H9 (cell line): Measurements from ENCODE around the gene PRRT1B. TPM values are rescaled to one million over a fixed set of nuclear protein-coding genes. Genes with fewer than 3 reads are reported as not detected.

Source experiments
- DNase-seq: peaks from one replicate; pipeline ENCODE4 v3.0.0-alpha.2; 2017
- H2AFZ ChIP-seq: one replicate; pipeline ENCODE4 v1.6.1; 2013; ENCODE audit warnings: mild to moderate bottlenecking, low read length, control low read depth, moderate library complexity
- H2AK5ac ChIP-seq: 2 replicates; pipeline ENCODE4 v1.6.1; 2013; ENCODE audit warnings: low read length, control low read depth, mixed read lengths; ENCODE audit not compliant: insufficient read length
- H2BK120ac ChIP-seq: one replicate; pipeline ENCODE4 v1.6.1; 2013; ENCODE audit warnings: low read depth, mild to moderate bottlenecking, low read length, control low read depth, inconsistent platforms; ENCODE audit not compliant: poor library complexity, severe bottlenecking
- H2BK12ac ChIP-seq: 2 replicates; pipeline ENCODE4 v1.6.1; 2013; ENCODE audit warnings: low read length, control low read depth, mixed read lengths, low read depth; ENCODE audit not compliant: insufficient read length
- H2BK15ac ChIP-seq: 2 replicates; pipeline ENCODE4 v1.6.1; 2013; ENCODE audit warnings: low read depth, low read length, control low read depth
- H2BK20ac ChIP-seq: one replicate; pipeline ENCODE4 v1.6.1; 2013; ENCODE audit warnings: low read depth, mild to moderate bottlenecking, low read length, control low read depth, inconsistent platforms; ENCODE audit not compliant: poor library complexity, severe bottlenecking
- H2BK5ac ChIP-seq: 2 replicates; pipeline ENCODE4 v1.6.1; 2013; ENCODE audit warnings: low read length, control low read depth, mixed read lengths; ENCODE audit not compliant: insufficient read length
- H3K14ac ChIP-seq: 2 replicates; pipeline ENCODE4 v1.6.1; 2013; ENCODE audit warnings: low read length, control low read depth; ENCODE audit not compliant: insufficient read depth
- H3K18ac ChIP-seq: 2 replicates; pipeline ENCODE4 v1.6.1; 2013; ENCODE audit warnings: low read depth, mild to moderate bottlenecking, mixed read lengths, low read length, control low read depth; ENCODE audit not compliant: insufficient read length
- H3K23ac ChIP-seq: 2 replicates; pipeline ENCODE4 v1.6.1; 2013; ENCODE audit warnings: low read length, control low read depth, mixed read lengths, low read depth; ENCODE audit not compliant: insufficient read length
- H3K23me2 ChIP-seq: 2 replicates; pipeline ENCODE4 v1.6.1; 2013; ENCODE audit warnings: low read depth, mild to moderate bottlenecking, mixed read lengths, low read length, control low read depth; ENCODE audit not compliant: insufficient read length, poor library complexity, severe bottlenecking
- H3K27ac ChIP-seq: 2 replicates; pipeline ENCODE4 v1.5.1; 2013; ENCODE audit warnings: low read length, control low read depth, mixed read lengths, low read depth; ENCODE audit not compliant: insufficient read length
- H3K27me3 ChIP-seq: 2 replicates; pipeline ENCODE4 v1.6.1; 2013; ENCODE audit warnings: low read length, control low read depth, inconsistent platforms; ENCODE audit not compliant: insufficient read depth
- H3K4ac ChIP-seq: 2 replicates; pipeline ENCODE4 v1.6.1; 2013; ENCODE audit warnings: low read depth, mild to moderate bottlenecking, control low read depth, inconsistent platforms, low read length, moderate library complexity
- H3K4me1 ChIP-seq: 2 replicates; pipeline ENCODE4 v1.6.1; 2013; ENCODE audit warnings: low read length, control low read depth, inconsistent platforms; ENCODE audit not compliant: insufficient read depth
- H3K4me2 ChIP-seq: 2 replicates; pipeline ENCODE4 v1.6.1; 2013; ENCODE audit warnings: low read length, control low read depth, mixed read lengths; ENCODE audit not compliant: insufficient read length, insufficient read depth
- H3K56ac ChIP-seq: 2 replicates; pipeline ENCODE4 v1.6.1; 2013; ENCODE audit warnings: low read depth, mild to moderate bottlenecking, mixed read lengths, low read length, control low read depth; ENCODE audit not compliant: insufficient read length
- H3K79me1 ChIP-seq: 2 replicates; pipeline ENCODE4 v1.6.1; 2013; ENCODE audit warnings: low read depth, mild to moderate bottlenecking, moderate library complexity, low read length, control low read depth, inconsistent platforms; ENCODE audit not compliant: insufficient read depth, poor library complexity, severe bottlenecking
- H3K79me2 ChIP-seq: 2 replicates; pipeline ENCODE4 v1.6.1; 2013; ENCODE audit warnings: low read length, control low read depth, inconsistent platforms; ENCODE audit not compliant: insufficient read depth
- H3K9ac ChIP-seq: 2 replicates; pipeline ENCODE4 v1.6.1; 2013; ENCODE audit warnings: low read length, control low read depth, mixed read lengths; ENCODE audit not compliant: insufficient read length; ENCODE audit errors: extremely low read depth
- H3K9me3 ChIP-seq: one replicate; pipeline ENCODE4 v1.6.1; 2013; ENCODE audit warnings: low read depth, low read length, inconsistent platforms; ENCODE audit not compliant: control insufficient read depth
- H3T11ph ChIP-seq: one replicate; pipeline ENCODE4 v1.6.1; 2013; ENCODE audit warnings: mild to moderate bottlenecking, low read length, control low read depth, inconsistent platforms
- H4K20me1 ChIP-seq: one replicate; pipeline ENCODE4 v1.6.1; 2013; ENCODE audit not compliant: control insufficient read depth, insufficient read length, insufficient read depth
- H4K5ac ChIP-seq: 2 replicates; pipeline ENCODE4 v1.6.1; 2013; ENCODE audit warnings: low read depth, mild to moderate bottlenecking, mixed read lengths, low read length, control low read depth; ENCODE audit not compliant: insufficient read length
- H4K8ac ChIP-seq: replicated peaks from 2 replicates; pipeline ENCODE4 v1.6.1; 2013; ENCODE audit warnings: low read length, control low read depth, mixed read lengths, low read depth; ENCODE audit not compliant: insufficient read length
- H4K91ac ChIP-seq: 2 replicates; pipeline ENCODE4 v1.6.1; 2013; ENCODE audit warnings: low read depth, mild to moderate bottlenecking, moderate library complexity, mixed read lengths, low read length, control low read depth; ENCODE audit not compliant: insufficient read length
- H3K27ac Mint-ChIP-seq, 3 experiments: 2 replicates in 2 of 3; 3 replicates in 1 of 3; pipeline ENCODE4 v1.8.0; 2020 to 2021; ENCODE audit warnings: mixed read lengths in 3 of 3, mild to moderate bottlenecking in 1 of 3, moderate library complexity in 1 of 3
- H3K27me3 Mint-ChIP-seq: 2 replicates; pipeline ENCODE4 v1.8.0; 2021; ENCODE audit warnings: low read depth, mild to moderate bottlenecking, moderate library complexity, mixed read lengths
- H3K36me3 Mint-ChIP-seq, 3 experiments: 2 replicates in 2 of 3; 3 replicates in 1 of 3; pipeline ENCODE4 v1.8.0; 2020 to 2021; ENCODE audit warnings: low read depth in 3 of 3, mixed read lengths in 3 of 3; ENCODE audit not compliant: insufficient read depth in 1 of 3
- H3K4me1 Mint-ChIP-seq, 2 experiments: 2 replicates each; pipeline ENCODE4 v1.8.0; 2020; ENCODE audit warnings: mixed read lengths in 2 of 2
- H3K4me3 Mint-ChIP-seq, 2 experiments: 2 replicates in 1 of 2; 3 replicates in 1 of 2; pipeline ENCODE4 v1.8.0; 2020 to 2021; ENCODE audit warnings: mild to moderate bottlenecking in 2 of 2, mixed read lengths in 2 of 2, moderate library complexity in 1 of 2
- H3K9me3 Mint-ChIP-seq, 2 experiments: 2 replicates in 1 of 2; 3 replicates in 1 of 2; pipeline ENCODE4 v1.8.0; 2020; ENCODE audit warnings: mild to moderate bottlenecking in 2 of 2, mixed read lengths in 2 of 2, moderate library complexity in 1 of 2
- WGBS: extraction: QIAGEN DNeasy Blood & Tissue Kit; methylation state at CpG from one replicate; pipeline ENCODE4 v1.1.7; 2013; ENCODE audit warnings: missing lambda C conversion rate, low lambda C conversion rate, mixed read lengths; ENCODE audit not compliant: insufficient read length; ENCODE audit errors: extremely low coverage; 5-methylcytosine and 5-hydroxymethylcytosine counted together
- total RNA-seq: library from RNA; stranded (reverse); gene quantifications from 2 replicates; pipeline ENCODE4 v1.2.1, GENCODE V29; 2021
- TF ChIP-seq, protein P1 (sequence below): fragments of 200-600 bp; sonication (generic); conservative IDR thresholded peaks from 3 replicates; pipeline ENCODE4 v1.8.0; 2021; ENCODE audit warnings: antibody characterized with exemption, mild to moderate bottlenecking

PRRT1B gene
- total RNA-seq, 1 experiment from 2014 or later, result 1.0 TPM

DNA sequence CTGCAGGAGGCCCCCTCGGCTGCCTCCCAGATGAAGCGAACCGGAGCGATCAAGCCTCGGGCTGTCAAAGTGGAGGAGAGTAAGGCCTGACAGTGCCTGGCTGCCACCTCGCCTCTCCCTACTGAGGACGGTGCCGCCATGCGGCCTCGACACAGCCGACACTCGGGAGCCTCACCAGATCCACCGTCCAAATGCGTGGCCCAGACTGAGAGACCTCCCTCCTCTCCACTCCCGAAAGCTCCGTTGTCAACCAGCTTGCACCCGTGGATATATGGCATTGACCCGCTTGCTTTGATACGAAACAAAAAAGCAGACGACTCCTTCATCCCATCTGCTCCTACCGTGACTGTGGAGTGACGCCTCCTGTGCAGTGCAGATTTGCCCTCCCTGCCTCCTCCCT, 49.5 kb upstream of the PRRT1B start:
- no peak for DNase-seq
- H3T11ph ChIP-seq, result no peak overlapping the region
- H3K36me3 Mint-ChIP-seq, result peaks cover 61 to 98% (median 94%) of the 10 kb centered on the region in 3 experiments
- no peak overlapping the region for H2AFZ ChIP-seq
- H3K9ac ChIP-seq, result no peak overlapping the region
- no peaks in the 10 kb centered on the region for H3K79me2 ChIP-seq
- no peak overlapping the region for H2BK20ac ChIP-seq
- H4K91ac ChIP-seq, result no peak overlapping the region
- H3K79me1 ChIP-seq, result no peaks in the 10 kb centered on the region
- H3K23me2 ChIP-seq, result no peaks in the 10 kb centered on the region
- no peak overlapping the region for H2AK5ac ChIP-seq
- H4K5ac ChIP-seq, result no peak overlapping the region
- no peak overlapping the region for H4K8ac ChIP-seq
- H2BK15ac ChIP-seq, result no peak overlapping the region
- peaks cover 1% of the 10 kb centered on the region; the same call in 1 of the 2 replicates for H3K27me3 Mint-ChIP-seq
- no peak overlapping the region for H3K14ac ChIP-seq
- peaks cover 9 to 13% of the 10 kb centered on the region in 2 experiments; a peak in 2 of 4 replicates for H3K4me1 Mint-ChIP-seq
- H3K18ac ChIP-seq, result no peak overlapping the region
- H3K56ac ChIP-seq, result no peak overlapping the region
- H3K27me3 ChIP-seq, result no peaks in the 10 kb centered on the region
- H2BK120ac ChIP-seq, result no peak overlapping the region
- H3K4ac ChIP-seq, result no peak overlapping the region
- H3K23ac ChIP-seq, result no peak overlapping the region
- no peak overlapping the region for H3K4me3 Mint-ChIP-seq
- no peaks in the 10 kb centered on the region for H3K9me3 Mint-ChIP-seq
- H3K4me1 ChIP-seq, result no peaks in the 10 kb centered on the region
- peaks cover 3% of the 10 kb centered on the region for H4K20me1 ChIP-seq
- TF ChIP-seq, protein P1, sequence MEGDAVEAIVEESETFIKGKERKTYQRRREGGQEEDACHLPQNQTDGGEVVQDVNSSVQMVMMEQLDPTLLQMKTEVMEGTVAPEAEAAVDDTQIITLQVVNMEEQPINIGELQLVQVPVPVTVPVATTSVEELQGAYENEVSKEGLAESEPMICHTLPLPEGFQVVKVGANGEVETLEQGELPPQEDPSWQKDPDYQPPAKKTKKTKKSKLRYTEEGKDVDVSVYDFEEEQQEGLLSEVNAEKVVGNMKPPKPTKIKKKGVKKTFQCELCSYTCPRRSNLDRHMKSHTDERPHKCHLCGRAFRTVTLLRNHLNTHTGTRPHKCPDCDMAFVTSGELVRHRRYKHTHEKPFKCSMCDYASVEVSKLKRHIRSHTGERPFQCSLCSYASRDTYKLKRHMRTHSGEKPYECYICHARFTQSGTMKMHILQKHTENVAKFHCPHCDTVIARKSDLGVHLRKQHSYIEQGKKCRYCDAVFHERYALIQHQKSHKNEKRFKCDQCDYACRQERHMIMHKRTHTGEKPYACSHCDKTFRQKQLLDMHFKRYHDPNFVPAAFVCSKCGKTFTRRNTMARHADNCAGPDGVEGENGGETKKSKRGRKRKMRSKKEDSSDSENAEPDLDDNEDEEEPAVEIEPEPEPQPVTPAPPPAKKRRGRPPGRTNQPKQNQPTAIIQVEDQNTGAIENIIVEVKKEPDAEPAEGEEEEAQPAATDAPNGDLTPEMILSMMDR, result no peak
- no peak overlapping the region for H3K4me2 ChIP-seq
- no peak overlapping the region for H3K27ac ChIP-seq
- no CpG with 5 or more reads among the region's 22 CpGs for WGBS
- H3K27ac Mint-ChIP-seq, result peak overlapping the region in 2 of 3 experiments; percentile 49 to 61; a peak in 2 of 7 replicates
- H2BK12ac ChIP-seq, result no peak overlapping the region
- H3K9me3 ChIP-seq, result no peaks in the 10 kb centered on the region
- H2BK5ac ChIP-seq, result no peak overlapping the region
